K562 (cell line): ENCODE measurements around the gene ARSD. TPM values are rescaled to one million over a fixed set of nuclear protein-coding genes. Genes with fewer than 3 reads are reported as not detected.

Experiments
- SMARCA5 ChIP-seq: fragments of 450-650 bp; IDR thresholded peaks from 2 replicates; pipeline ENCODE4 v1.6.1; 2016
- ZNF586 ChIP-seq: fragments of 450-650 bp; formaldehyde crosslinking; conservative IDR thresholded peaks from 2 replicates; pipeline ENCODE4 v1.4.0; 2020; ENCODE audit warnings: mild to moderate bottlenecking, moderate library complexity
- polyA plus RNA-seq, 8 experiments: library from polyadenylated mRNA; depleted of rRNA in 4 of 8; stranded (reverse) in 5 of 8; unstranded in 3 of 8; fragments of >200 nt; fragmentation: Nextera tagmentation in 2 of 8; fragmentation: Illumina TruSeq in 1 of 8; extraction: Ambion mirVana in 2 of 8; extraction: Trizol in 1 of 8; gene quantifications; 2 replicates each; pipeline versions ENCODE4 v1.2.1 to v1.2.3, GENCODE V29; 2011 to 2014; ENCODE audit warnings: inconsistent platforms in 1 of 8, missing spikeins in 1 of 8
- total RNA-seq, 7 experiments: library from RNA; depleted of rRNA in 6 of 7; stranded (reverse); fragments of >200 nt in 6 of 7; fragmentation: Illumina TruSeq in 2 of 7; extraction: Trizol in 2 of 7; gene quantifications; 2 replicates each; pipeline versions ENCODE4 v1.2.1 to v1.2.3, GENCODE V29; 2011 to 2021; ENCODE audit warnings: low replicate concordance in 1 of 7
- TF ChIP-seq, protein P1 (sequence below): fragments of 450-650 bp; IDR thresholded peaks from 2 replicates; pipeline ENCODE4 v1.6.1; 2016; ENCODE audit warnings: low read depth

Gene ARSD
- total and polyA plus RNA-seq, 9 of the 15 experiments (the other 6 are each of a cell fraction or from before 2014, with no cell fraction given), result 0.05 to 0.23 (median 0.09) TPM; not detected in 1

DNA sequence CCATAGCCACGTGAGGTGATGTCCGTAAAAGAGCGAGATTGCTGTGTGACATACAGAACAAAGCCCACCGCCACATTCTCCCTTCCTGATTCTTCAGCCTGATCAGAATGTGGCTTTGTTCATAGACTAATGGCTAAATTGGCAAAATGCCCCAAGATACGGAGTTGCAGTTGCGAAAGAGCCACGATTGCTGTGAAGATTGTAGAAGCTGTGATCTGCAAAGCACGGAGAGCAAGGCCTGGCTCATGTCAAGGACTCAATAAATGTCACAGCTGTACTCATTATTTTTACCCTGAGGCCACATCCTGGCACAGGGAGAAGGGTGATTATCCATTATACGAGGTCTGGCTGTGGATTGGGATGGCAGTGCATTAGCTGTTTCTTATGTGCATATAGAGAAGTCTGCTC lies 34.2 kb downstream of the ARSD start (continued):
- TF ChIP-seq, protein P1, sequence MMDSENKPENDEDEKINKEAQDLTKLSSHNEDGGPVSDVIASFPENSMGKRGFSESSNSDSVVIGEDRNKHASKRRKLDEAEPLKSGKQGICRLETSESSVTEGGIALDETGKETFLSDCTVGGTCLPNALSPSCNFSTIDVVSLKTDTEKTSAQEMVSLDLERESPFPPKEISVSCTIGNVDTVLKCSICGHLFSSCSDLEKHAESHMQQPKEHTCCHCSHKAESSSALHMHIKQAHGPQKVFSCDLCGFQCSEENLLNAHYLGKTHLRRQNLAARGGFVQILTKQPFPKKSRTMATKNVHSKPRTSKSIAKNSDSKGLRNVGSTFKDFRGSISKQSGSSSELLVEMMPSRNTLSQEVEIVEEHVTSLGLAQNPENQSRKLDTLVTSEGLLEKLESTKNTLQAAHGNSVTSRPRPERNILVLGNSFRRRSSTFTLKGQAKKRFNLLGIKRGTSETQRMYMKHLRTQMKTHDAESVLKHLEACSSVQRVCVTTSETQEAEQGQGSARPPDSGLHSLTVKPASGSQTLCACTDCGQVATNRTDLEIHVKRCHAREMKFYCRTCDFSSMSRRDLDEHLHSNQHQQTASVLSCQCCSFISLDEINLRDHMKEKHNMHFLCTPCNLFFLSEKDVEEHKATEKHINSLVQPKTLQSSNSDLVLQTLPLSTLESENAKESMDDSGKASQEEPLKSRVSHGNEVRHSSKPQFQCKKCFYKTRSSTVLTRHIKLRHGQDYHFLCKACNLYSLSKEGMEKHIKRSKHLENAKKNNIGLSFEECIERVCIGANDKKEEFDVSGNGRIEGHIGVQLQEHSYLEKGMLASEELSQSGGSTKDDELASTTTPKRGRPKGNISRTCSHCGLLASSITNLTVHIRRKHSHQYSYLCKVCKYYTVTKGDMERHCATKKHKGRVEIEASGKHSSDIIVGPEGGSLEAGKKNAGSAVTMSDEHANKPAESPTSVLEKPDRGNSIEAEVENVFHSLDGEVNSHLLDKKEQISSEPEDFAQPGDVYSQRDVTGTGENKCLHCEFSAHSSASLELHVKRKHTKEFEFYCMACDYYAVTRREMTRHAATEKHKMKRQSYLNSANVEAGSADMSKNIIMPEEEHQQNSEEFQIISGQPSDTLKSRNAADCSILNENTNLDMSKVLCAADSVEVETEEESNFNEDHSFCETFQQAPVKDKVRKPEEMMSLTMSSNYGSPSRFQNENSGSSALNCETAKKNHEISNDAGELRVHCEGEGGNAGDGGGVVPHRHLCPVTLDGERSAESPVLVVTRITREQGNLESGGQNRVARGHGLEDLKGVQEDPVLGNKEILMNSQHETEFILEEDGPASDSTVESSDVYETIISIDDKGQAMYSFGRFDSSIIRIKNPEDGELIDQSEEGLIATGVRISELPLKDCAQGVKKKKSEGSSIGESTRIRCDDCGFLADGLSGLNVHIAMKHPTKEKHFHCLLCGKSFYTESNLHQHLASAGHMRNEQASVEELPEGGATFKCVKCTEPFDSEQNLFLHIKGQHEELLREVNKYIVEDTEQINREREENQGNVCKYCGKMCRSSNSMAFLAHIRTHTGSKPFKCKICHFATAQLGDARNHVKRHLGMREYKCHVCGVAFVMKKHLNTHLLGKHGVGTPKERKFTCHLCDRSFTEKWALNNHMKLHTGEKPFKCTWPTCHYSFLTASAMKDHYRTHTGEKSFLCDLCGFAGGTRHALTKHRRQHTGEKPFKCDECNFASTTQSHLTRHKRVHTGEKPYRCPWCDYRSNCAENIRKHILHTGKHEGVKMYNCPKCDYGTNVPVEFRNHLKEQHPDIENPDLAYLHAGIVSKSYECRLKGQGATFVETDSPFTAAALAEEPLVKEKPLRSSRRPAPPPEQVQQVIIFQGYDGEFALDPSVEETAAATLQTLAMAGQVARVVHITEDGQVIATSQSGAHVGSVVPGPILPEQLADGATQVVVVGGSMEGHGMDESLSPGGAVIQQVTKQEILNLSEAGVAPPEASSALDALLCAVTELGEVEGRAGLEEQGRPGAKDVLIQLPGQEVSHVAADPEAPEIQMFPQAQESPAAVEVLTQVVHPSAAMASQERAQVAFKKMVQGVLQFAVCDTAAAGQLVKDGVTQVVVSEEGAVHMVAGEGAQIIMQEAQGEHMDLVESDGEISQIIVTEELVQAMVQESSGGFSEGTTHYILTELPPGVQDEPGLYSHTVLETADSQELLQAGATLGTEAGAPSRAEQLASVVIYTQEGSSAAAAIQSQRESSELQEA, result no peak
- TF ChIP-seq SMARCA5 (no peak), ZNF586 (CRISPR knock-in tag) (no peak)
